GM19468 (cell line): ENCODE results near the gene NCS1.

Experiments
- ATAC-seq: cut with Tn5 transposase; IDR thresholded peaks from one replicate; pipeline ENCODE4 v1.9.1; 2021; ENCODE audit warnings: mild to moderate bottlenecking, moderate library complexity, moderate number of reproducible peaks; ENCODE audit not compliant: unreplicated experiment; ENCODE audit errors: extremely low read depth

NCS1 gene

DNA sequence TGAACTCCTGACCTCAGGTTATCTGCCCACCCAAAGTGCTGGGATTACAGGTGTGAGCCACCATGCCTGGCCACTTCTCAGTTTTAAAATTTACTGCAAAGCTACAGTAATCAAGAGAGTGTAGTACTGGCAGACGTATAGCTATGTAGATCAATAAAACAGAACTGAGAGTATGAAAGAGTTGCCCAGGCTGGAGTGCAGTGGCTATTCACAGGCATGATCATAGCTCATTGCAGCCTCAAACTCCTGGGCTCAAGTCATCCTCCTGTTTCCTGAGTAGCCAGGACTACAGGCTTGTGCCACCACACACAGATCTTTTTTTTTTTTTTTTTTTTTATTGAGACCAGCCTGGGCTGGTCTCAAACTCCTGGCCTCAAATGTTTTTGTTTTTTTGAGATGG, 26.5 kb upstream of the NCS1 start:
- ATAC-seq: no peak

DNA sequence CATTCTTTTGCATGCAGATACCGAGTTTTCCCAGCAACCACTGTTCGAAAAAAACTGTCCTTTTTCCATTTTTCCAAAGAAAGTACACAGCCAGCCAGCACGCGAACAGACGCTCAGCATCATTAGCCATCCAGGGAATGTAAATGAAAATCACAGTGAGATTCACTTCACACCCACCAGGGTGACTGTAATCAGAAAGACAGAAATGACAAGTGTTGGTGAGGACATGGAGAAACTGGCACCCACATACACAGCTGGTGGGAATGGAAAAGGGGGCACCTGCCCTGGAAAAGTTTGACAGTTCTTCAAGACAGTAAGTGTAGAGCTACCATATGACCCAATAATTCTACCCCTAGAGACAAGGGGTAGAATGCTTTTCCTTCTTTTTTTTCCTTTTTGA, 25.0 kb upstream of the NCS1 start:
- no peak for ATAC-seq

DNA sequence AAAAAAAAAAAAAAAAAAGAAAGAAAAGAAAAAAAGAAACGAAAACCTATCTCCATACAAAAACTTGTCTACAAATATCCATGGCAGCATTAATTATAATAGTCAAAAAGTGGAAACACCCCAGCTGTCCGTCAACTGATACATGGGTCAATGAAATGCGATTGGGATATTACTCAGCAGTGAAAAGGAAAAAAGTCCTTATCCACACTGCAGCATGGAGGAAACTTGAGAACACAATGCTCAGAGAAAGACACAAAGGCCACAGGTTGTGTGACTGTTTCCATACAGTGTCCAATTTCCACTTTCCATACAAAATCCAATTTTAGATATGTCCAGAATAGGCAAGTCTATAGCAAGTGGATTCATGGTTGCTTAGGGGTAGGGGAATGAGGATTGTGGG, 24.3 kb upstream of the NCS1 start:
- no peak for ATAC-seq

DNA sequence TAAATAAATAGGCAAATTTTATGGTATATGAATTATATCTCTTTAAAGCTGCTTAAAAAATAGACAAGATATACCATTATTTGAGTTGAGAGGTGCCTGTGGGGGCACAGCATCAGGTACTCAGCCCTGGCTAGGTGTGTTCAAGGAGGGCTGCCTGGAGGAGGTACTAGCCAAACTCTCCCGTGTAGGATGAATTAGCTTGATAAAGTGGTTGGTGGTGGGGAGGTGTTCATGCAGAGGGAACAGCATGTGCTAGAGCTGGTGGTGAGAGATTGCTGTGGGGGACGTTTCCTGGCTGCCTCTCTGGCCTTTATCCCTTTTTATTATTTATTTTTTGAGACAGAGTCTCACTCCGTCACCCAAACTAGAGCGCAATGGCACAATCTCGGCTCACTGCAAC, 23.2 kb upstream of the NCS1 start:
- ATAC-seq: no peak

DNA sequence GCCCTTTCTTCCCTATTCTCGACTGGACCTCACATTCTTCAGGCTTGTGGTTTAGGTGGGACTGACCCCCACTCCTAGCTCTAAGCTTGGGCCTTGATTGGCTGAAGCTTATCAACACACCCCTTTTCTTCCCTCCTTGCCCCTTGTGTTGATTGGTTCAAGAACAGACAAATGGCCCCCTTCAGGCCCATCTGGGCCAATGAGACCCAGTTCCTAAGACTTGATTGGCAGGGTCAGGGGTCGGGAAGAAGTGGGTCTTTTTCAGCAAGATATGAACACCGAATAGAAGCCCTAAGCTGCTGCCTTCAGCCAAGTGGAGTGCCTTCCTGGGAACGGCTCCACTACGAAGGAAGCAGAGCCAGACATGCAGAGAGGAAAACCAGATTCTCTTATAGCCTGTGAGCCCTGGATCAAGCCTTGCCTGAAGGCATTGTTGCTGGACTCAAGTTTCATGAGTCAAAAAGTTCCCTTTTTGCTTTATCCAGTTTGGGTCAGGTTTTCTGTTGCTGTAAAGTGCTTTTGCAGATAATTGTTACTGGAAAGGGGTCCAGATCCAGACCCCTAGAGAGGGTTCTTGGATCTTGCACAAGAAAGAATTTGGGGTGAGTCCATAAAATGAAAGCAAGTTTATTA, 22.4 kb upstream of the NCS1 start:
- ATAC-seq: no peak

DNA sequence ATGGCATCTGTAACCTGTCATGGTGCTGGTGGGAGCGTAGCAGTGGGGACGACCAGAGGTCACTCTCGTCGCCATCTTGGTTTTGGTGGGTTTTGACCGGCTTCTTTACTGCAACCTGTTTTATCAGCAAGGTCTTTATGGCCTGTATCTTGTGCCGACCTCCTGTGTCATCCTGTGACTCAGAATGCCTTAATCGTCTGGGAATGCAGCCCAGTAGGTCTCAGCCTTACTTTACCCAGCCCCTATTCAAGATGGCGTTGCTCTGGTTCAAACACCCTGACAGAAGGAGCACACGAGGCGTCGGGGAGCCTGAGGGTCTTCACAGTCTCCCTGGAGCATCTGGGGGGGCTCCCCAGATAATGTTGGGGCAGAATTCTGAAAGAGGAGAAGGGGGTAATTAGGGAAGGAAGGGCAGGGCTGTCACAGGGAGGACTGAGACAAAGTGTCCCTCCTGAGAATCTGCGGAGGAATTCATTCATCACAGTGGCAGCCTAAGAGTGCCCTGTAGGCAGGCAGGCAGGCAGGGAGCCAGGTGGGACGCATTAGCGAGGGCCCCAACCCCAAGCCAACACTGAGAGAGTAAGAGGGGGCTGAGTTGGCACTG, 21.3 kb upstream of the NCS1 start:
- no peak for ATAC-seq

DNA sequence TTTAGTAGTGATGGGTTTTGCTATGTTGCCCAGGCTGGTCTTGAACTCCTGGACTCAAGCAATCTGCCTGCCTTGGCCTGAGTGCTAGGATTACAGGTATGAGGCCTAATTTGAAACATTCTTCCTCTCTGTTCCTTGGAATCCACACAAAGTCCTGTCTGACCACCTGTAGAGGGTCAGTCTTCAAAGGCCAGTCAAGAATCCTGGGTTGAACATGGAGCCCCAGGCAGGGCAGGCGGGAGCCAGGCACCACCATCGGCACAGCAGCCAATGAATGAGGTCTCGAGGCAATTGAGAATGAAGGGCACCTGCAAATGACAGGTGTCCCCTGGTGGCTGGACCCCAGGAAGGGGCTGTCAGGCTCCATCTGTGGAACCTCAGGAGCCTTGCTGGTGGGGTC, 17.4 kb upstream of the NCS1 start:
- no peak for ATAC-seq

DNA sequence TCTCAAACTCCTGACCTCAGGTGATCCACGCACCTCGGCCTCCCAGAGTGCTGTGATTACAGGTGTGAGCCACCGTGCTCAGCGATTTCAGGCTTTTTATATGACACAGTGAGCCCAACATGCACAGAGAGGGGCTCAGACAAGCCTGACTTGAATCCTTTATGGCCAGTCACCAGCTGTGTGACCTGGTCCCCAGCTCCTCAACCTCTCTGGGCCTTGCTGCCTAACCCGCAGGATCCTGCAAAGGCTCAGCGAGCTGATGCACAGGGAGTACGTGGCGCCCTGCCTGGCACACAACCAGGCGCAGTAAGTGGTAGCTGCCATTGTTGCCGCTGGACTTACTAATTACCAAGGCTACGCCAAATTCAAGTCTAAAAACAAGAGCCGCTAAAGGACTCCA, 16.6 kb upstream of the NCS1 start:
- ATAC-seq: no peak

DNA sequence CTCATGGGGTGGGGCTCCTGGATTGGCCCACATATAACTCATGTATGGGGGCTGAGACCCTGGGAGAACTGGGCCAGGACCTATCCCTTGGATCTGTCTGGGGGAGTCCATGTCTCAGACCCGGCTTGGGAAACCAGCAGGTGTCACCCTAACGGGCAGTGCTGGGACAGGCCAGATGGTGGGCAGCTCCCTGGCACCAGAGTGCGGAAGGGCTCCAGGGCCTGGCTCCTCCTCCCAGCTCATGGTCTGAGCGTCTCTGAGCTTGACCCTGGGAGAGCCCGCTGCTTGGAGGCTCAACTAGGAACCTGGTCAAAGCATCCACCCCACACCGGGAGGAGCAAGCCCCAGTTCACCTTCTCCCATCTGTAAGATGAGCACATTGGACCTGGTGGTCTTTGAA, 15.5 kb upstream of the NCS1 start:
- no peak for ATAC-seq

DNA sequence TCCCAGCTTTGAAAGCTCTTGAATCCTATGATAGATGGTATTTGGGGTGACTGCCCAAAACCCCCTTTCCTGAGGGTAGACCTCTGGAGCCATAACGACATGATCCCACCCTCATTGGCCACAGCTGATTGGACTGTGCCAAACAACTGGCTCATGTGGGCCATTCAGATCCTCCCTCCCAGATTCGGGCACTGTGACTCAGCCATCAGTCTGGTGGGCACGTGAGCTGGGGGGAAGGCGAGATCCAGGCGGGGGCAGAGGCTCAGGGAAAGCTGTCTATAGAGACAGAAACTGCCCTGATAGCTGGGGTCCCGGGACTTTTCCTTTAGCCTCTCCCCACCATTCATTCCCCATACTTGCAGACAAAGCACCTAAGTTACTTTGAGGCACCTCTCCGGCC, 15.1 kb upstream of the NCS1 start:
- no peak for ATAC-seq

DNA sequence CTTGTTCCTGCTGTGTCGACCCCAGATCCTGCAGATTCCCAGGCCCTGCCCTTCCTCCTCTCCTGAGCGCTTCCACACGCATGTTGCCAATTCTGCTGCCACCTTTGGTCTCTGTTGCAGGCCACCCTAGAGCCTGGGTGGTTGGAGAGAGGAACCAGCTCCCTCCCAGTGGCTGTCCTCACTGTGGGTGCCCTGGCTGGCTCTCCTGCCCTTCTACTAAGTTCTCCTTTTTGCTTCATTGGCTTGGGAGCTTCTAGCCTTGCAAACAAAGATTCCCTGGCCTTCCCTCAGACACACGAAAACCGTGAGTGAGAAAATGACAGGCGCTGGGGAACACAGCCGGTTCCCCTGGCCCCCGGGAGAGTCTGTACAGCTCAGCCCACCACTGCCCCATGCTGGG, 14.2 kb upstream of the NCS1 start:
- no peak for ATAC-seq

DNA sequence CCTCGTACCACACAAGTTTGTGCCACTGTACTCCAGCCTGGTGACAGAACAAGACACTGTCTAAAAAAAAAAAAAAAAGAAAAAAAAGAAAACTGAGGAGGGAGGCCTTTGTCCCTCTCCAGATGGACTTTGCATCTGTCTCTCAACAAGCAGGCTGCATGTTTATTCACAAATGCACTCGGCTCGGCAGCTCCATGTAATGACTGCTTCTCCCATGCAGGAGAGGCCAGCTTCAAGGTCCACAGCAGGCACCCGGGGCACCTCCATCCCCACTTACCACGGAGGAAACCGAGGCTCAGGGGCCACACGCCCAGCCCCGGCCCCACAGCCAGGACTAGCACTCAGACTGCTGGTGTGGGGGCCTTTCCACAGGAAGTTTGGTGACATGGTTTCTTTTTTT, 13.1 kb upstream of the NCS1 start:
- no peak for ATAC-seq

DNA sequence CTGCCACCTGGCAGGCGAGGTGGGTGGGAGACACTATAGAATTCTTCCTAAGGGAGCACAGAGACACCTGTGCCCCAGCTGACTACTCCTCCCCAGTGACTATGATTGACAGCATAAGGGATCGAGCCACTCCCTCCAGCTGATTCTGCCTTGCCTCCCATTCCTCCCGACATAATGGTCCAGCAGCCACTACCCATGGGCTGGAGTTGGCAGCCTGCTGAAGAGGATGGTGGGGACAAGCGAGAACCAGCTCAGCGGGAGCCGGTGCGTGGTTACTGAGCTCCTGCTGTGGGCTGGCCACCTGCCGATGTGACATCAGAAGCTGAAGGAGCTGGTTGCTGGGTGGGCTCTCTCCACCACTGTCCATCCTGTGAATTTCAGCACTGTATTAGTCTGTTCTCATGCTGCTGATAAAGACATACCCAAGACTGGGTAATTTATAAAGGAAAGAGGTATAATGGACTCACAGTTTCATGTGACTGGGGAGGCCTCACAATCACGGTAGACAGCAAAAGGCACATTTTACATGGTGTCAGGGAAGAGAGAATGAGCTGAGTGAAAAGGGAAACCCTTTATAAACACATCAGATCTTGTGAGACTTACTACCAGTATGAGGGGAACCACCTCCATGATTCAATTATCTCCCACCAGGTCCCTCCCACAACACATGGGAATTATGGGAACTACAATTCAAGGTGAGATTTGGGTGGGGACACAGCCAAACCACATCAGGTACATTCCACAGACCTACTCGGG, 12.1 kb upstream of the NCS1 start:
- ATAC-seq: no peak

DNA sequence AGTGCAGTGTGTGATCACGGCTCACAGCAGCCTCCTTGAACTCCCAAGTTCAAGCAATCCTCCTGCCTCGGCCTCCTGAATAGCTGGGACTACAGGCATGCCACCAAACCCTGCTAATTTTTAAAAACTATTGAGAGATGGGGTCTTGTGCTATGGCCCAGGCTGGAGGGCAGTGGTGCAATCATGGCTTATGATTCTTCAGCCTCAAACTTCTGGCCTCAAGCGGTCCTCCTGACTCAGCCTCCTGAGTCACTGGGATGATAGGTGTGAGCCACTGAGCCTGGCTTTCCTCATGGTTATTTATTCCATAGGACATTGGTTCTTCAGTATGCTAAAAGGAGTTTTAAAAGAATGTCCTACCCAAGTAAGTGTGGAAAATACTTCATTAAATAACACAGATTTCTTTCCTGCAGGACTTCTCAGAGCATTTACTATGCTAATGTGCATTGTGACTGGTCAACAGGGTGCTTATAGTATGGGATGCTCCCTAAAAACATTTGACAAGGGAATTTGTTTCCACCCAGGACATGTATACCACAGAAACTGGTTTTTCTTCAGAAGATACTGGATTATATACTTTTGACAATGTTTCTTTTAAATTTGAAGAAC, 11.2 kb upstream of the NCS1 start:
- ATAC-seq: no peak

DNA sequence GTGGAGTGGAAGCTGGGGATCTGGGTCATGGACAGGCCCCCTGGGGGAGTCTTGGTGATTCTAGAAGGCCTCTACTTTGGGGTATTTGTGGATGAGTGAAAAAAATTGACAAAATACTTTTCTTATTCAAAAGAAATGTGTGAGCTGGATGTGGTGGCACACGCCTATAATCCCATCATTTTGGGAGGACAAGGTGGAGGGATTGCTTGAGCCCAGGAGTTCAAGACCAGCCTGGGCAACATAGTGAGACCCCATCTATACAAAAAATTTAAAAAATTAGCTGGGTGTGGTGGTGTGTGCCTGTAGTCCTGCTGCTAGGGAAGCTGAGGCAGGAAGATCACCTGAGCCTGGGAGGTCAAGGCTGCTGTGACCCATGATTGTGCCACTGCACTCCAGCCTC, 6.6 kb upstream of the NCS1 start:
- ATAC-seq: no peak

DNA sequence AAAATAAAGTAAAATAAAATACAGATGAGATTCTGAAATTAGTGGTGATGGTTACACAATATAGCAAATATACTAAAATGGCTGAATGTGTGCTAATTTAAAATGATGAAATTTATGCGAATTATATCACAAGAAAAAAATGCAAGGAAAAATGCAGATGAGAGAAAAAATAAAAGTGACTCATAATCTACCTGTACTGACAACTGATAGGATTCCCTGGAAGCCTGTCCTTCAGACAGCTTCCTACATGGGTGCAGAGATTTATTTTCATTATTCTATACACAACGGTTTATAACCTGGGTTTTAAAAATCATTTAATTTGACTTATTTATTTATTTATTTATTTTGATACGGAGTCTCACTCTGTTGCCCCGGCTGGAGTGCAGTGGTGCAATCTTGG, 5.8 kb upstream of the NCS1 start:
- ATAC-seq: no peak

DNA sequence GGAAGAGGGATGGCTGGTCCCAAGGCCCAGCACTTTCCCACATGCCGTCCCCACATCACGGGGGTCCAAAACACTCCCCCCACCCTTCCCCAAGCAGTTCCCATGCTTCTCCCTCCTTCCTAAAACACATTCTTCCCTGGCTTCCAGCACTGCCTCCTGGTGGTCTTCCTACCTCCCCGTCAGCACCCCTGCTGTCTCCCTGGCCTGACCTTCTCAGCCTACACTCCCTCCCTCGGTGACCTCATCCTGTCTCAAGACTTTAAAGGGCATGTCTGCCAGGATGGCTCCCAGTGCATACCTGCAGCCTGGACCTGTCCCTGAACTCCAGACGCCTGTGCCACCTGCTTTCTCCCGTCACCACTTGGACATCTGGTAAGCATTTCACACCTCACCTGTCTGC, 4.3 kb upstream of the NCS1 start:
- no peak for ATAC-seq

DNA sequence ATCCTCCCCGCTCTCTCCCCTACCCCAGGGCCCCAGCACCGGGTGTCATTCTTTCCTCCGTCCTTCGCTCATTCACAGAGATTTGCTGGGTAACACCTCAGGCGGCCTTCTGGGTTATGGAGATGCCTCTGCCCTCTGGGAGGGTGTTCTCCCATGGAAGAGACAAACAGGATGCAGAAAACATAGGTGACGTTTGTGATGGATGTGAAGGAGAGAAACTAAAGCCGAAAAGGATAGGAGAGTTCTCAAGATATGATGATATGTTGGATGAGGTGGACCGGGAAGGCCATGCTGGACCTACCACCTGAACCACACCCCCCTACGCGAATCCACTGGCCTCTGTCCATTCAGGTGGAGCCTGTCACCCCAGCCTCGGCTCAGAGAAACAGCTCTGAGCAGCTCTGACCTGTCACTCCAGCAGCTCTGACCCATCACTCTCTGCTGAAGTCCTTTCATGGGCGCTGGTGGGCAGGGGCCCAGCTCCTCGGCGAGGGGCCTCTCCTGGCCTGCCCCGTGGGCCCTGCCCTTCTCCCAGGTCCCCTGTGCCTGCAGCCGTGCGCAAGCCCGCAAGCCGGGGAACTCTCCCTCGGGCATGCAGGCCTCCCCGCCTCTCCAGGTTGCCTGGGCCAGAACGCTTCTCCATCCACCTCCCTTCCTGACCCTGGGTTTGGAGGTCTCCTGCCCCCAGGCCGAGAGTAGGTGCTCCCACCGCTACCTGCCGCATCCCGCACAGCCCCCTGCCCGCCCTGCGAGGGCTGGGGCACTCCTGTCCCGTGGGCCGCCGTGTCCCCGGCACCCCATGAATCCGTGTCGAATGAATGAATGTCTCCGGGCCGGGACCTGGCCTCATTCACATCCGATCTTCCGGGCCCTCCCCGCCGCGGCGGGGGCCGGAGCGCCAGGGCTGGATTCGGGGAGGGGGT, 717 bp upstream of the NCS1 start:
- ATAC-seq: no peak

DNA sequence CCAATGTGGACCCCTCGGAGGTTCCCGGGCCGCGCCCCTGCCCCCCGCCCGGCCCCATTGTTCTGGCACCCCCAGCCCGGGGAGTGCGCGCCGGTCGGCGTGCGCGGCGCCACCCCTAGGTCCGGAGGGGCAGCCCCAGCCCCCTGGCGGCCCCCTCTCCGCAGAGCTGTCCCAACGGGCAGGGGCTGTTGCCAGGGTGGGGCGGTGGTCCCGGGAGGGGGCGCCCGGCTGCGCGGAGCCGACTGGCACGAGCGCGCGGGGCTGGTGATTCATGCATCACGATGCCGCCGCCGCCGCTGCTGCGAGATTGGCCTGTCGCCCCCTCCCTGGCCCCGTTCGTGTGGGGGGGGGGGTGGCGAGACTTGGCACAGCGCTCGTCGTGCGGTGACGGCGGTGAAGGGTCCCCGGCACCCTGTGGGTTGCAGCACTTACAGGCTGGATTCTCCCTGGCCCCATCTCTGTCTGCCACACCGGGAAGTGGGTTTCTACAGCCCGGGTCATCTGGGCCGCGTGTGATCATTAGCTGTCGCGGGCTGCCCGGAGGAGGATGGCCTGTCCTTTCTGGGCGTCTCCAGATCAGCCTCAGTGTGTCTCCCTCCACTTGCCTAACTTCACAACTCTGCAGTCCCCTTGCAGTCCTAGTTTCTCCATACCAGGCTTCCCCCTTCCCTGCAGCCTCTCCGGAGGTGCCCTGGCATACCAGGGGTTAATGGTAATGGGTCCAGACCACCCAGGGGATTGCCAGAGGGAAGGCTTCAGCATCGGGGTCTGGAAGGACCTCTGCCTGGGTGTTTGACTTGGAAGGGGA, 858 bp downstream of the NCS1 start:
- no peak for ATAC-seq

DNA sequence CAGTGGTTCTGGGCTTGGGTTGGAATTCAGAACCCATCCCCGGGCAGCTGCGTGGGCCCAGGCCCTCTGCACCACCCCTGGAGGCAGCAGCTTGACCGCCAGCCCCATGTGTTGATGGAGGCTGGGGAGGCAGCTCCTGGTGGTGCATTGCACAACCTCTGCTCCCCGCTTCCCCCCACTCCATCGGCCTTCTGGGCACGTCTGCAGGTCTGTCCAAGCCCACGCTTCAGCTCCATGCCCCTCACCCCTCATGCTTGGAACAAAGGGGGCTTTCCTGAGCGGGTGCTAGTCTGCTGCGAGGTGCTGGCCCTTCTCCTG, 1.4 kb downstream of the NCS1 start:
- no peak for ATAC-seq
